Lower leg skin (tissue), 4 donors: ENCODE data around the gene KDELR1. TPM values are rescaled to one million over a fixed set of nuclear protein-coding genes. Genes with fewer than 3 reads are reported as not detected.
"Not testable (repeated sequence)": the region's sequence is repeated elsewhere in the genome, so short reads cannot be mapped to it uniquely, and the experiment has no call there.

Experiments used
- DNase-seq, 2 donors: peaks; one replicate each; pipeline ENCODE4 v3.0.0-alpha.2; 2019; ENCODE audit warnings: low spot score in 2 of 2
- H3K4me3 ChIP-seq: fragments of 200-600 bp; sonication (generic); 2 replicates; pipeline ENCODE4 v1.5.1; 2017; ENCODE audit warnings: mild to moderate bottlenecking, low read depth; ENCODE audit not compliant: poor library complexity, severe bottlenecking
- POLR2A ChIP-seq, 2 donors: fragments of 450-650 bp; IDR thresholded peaks; one replicate each; pipeline ENCODE4 v1.6.1; 2016 to 2017; ENCODE audit warnings: antibody characterized with exemption in 2 of 2, mild to moderate bottlenecking in 1 of 2, moderate library complexity in 1 of 2
- WGBS, 2 donors: methylation state at CpG; one replicate each; pipeline ENCODE4 v1.1.5; 2018; 5-methylcytosine and 5-hydroxymethylcytosine counted together
- intact Hi-C: fragments of 100-400 bp; cut with DNase I; formaldehyde crosslinking; loops from one replicate; pipeline ENCODE4 v1.15.0; 2023; ENCODE audit warnings: low total_unique reads
- total RNA-seq, 4 donors: library from RNA; depleted of rRNA; stranded (reverse); fragments of >200 nt; gene quantifications; one replicate each; pipeline ENCODE4 v1.1.0, GENCODE V29; 2016
- TF ChIP-seq, protein P1 (sequence below), 3 donors: fragments of 450-650 bp; IDR thresholded peaks; one replicate each; pipeline ENCODE4 v1.5.1; 2016; ENCODE audit warnings: antibody characterized with exemption in 3 of 3, mild to moderate bottlenecking in 3 of 3, moderate library complexity in 2 of 3

Gene KDELR1
- total RNA-seq, 4 donors from 2014 or later = 71.3 to 99.6 (median 80.3) TPM

DNA sequence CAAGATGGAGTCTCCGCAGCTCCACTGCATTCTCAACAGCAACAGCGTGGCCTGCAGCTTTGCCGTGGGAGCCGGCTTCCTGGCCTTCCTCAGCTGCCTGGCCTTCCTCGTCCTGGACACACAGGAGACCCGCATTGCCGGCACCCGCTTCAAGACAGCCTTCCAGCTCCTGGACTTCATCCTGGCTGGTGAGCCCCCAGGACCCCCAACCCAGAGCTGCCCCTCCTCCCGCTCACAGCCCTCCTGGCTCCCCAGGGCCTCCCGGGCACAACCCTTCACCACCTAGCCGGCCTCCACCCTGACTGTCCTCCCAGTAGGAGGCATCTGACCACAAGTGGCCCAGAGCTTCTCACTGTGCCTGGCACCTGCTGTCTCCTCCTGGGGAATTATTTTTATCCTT is 17.8 kb downstream of the KDELR1 start:
- no peak overlapping the region for H3K4me3 ChIP-seq
- WGBS, 2 donors = 85 to 90% methylated on average over 11 of the region's 11 CpGs
- intact Hi-C loops = no loop called here
- TF ChIP-seq, protein P1, sequence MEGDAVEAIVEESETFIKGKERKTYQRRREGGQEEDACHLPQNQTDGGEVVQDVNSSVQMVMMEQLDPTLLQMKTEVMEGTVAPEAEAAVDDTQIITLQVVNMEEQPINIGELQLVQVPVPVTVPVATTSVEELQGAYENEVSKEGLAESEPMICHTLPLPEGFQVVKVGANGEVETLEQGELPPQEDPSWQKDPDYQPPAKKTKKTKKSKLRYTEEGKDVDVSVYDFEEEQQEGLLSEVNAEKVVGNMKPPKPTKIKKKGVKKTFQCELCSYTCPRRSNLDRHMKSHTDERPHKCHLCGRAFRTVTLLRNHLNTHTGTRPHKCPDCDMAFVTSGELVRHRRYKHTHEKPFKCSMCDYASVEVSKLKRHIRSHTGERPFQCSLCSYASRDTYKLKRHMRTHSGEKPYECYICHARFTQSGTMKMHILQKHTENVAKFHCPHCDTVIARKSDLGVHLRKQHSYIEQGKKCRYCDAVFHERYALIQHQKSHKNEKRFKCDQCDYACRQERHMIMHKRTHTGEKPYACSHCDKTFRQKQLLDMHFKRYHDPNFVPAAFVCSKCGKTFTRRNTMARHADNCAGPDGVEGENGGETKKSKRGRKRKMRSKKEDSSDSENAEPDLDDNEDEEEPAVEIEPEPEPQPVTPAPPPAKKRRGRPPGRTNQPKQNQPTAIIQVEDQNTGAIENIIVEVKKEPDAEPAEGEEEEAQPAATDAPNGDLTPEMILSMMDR (IDR thresholded peaks at IDR 0.05) = no peak
- no peak for TF ChIP-seq POLR2A (IDR thresholded peaks at IDR 0.05)
- no peak for DNase-seq

DNA sequence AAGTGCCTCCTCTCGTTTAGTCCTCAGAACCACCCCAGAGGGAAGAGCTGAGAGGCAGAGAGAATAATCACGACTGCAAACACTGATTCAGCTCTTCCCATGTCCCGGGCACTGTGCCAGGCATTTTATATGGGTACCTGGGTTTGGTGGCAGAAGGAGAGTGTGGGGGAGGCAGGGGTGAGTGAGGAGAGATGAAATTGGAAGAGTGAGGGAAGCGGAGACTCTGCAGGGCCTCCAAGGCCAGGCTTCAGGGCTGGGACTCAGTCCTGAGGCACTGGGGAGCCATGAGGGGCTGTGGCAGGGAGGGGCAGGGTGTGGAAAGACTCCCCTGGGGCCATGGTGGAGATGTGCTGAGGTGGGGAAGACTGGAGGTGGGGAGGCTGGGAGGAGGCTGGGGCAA is 18.4 kb downstream of the KDELR1 start:
- TF ChIP-seq, protein P1 (IDR thresholded peaks at IDR 0.05) = no peak
- TF ChIP-seq POLR2A (IDR thresholded peaks at IDR 0.05) = no peak
- intact Hi-C loops = no loop called here
- no peak overlapping the region for H3K4me3 ChIP-seq
- DNase-seq = no peak
- WGBS, 2 donors = 47 to 50% methylated on average over 4 of the region's 4 CpGs

DNA sequence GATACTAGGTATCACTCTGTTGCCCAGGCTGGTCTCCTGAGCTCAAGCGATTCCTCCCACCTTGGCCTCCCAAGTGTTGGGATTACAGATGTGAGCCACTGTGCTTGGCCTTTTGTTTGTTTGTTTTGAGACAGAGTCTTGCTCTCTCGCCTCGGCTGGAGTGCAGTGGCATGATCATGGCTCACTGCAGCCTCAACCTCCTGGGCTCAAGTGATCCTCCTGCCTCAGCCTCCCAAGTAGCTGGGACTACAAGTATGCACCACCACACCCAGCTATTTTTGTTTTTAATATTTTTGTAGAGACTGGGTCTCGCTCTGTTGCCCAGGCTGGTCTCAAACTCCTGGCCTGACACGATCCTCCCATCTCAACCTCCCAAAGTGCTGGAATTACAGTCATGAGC is 19.6 kb downstream of the KDELR1 start:
- DNase-seq, intact Hi-C loops, H3K4me3 ChIP-seq: not testable (repeated sequence)
- 94% methylated on average over 5 of the region's 5 CpGs for WGBS, 2 donors

DNA sequence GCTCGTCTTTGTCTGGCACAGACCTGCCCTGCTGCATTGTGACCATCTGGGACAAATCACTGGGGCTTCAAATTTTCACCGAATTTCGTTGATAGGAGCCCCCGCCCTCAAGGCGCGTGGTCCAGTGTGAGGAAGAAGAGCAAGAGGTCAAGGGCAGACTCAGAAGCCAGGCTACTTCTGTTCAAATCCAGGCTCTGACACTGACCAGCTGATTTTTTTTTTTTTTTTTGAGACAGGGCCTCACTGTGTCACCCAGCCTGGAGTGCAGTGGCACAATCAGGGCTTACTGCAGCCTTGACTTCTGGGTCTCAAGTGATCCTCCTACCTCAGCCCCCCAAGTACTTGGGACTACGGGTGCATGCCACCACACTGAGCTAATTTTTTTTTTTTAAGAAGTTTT is 20.0 kb downstream of the KDELR1 start:
- no peak for TF ChIP-seq POLR2A (IDR thresholded peaks at IDR 0.05)
- TF ChIP-seq, protein P1 (IDR thresholded peaks at IDR 0.05) = no peak
- intact Hi-C loops = no loop called here
- WGBS, 2 donors = 72 to 74% methylated on average over 7 of the region's 7 CpGs
- no peak overlapping the region for H3K4me3 ChIP-seq
- no peak for DNase-seq

DNA sequence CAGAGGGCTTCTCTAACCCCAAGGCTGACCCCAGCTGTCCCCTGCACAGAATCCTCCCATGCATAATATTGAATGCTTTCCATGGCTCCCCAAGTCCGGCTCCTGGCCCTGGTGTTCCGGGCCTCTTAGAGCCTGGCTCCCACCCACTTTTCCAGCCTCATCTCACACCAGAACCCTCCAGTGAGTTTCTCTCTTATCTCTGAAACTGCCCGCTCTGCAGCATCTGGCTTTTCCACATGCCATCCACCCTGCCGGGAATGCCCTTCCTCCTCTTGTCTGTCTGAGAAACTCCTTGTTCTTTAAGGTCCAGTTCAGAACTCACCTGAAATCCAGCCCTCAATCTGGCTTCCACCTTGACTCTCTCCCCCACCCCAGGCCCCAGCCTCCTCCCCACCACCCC is 20.4 kb downstream of the KDELR1 start:
- no peak overlapping the region for H3K4me3 ChIP-seq
- WGBS, 2 donors = 78 to 86% methylated on average over 4 of the region's 4 CpGs
- TF ChIP-seq, protein P1 (IDR thresholded peaks at IDR 0.05) = no peak
- TF ChIP-seq POLR2A (IDR thresholded peaks at IDR 0.05) = no peak
- intact Hi-C loops = no loop called here
- DNase-seq = no peak

- intact Hi-C loops = no loop called here
- 74 to 83% methylated on average over 14 of the region's 14 CpGs for WGBS, 2 donors
- no peak for DNase-seq
- TF ChIP-seq POLR2A (IDR thresholded peaks at IDR 0.05) = no peak
- TF ChIP-seq, protein P1 (IDR thresholded peaks at IDR 0.05) = no peak
- H3K4me3 ChIP-seq = no peak overlapping the region
These were observed 22.4 kb downstream of the KDELR1 start for GRCh38 chr19:48368936-48369335.
